GM19463 (cell line): ENCODE data around the gene CHAF1A.

ENCODE experiments used
- ATAC-seq: cut with Tn5 transposase; IDR thresholded peaks from one replicate; pipeline ENCODE4 v1.9.1; 2021; ENCODE audit warnings: mild to moderate bottlenecking, moderate library complexity; ENCODE audit not compliant: unreplicated experiment

CHAF1A gene

GRCh38 chr19:4431808-4432674 is 29.6 kb downstream of the CHAF1A start:
- no peak for ATAC-seq

- ATAC-seq: no peak
Observed at GRCh38 chr19:4432918-4433506, 30.6 kb downstream of the CHAF1A start.

DNA sequence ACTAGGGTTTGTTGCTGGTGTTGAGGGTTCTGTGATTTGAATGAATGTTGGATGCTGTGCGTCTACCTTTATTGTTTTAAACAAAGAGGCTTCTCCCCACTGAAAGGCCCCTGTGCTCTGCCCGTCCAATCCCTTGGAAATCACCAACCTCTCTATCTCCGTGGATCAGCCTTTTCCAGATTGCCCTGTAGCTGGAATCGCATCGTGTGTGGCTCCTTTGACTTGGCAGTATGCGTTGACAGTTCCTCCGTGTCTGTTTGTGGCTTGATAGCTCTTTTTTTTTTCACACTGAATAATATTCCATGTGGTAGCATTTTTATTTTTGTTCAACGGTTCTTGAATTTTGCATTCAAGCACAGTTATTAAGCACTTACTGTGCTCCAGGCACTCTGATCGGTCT is 32.0 kb downstream of the CHAF1A start:
- no peak for ATAC-seq

- ATAC-seq: no peak
Observed at GRCh38 chr19:4436231-4436630, 33.8 kb downstream of the CHAF1A start.

DNA sequence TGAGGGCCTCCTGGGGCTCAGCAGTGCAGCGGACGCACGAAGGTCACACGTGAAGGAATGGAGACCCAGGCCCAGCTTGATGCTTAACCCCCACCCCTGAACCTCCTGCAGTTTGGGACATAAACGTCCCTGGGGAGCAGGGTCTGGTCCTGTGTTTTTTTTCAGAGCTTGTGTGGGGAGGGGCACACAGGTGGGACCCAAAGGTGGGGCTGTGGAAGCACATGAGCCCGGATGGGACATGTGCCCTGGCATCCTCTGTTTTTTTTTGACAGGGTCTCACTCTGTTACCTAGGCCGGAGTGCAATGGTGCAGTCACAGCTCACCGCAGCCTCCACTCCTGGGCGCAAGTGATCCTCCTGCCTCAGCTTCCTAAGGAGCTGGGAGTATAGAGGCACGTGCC is 34.7 kb downstream of the CHAF1A start:
- no peak for ATAC-seq

- no peak for ATAC-seq
Observed at GRCh38 chr19:4439243-4439642, 36.8 kb downstream of the CHAF1A start.

DNA sequence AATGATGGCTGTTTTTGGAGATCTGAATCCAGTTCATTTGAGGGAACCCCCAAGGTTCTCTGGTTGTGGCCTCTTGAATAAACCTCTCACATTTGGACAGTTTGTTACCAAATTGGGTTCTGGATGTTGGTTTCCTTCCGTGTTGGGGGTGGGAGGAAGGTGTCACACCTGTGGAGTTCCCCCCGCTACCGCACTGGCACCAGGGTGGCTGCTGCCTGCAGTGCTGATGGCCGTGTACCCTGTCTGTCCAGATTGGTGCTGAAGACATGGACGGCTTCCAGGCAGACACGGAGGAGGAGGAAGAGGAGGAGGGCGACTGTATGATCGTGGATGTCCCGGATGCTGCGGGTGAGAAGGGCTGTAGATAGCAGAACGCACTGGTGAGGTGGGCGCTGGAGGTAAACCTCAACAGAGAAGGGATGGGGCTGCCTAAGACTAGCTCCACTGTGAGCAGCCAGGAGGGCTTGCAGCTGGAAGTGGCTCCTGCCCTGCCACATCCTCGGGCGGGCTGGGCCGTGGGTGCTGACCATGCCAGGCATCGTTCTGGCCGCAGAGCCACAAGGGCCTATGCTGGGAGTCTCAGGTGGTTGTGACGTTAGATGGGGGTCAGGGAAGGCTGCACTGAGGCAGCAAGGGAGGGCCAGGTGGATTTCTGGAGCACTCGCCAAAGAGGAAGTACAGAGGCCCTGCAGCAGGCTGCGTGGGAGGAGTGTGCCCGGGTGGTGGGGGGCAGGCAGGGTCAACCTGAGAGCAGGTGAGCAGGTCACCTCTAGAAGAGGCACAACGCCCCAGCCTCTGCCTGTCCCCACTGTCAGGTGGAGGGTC is 39.8 kb downstream of the CHAF1A start:
- no peak for ATAC-seq

GRCh38 chr19:4442819-4443146 is 40.3 kb downstream of the CHAF1A start:
- ATAC-seq: no peak

GRCh38 chr19:4443188-4443587 is 40.7 kb downstream of the CHAF1A start:
- no peak for ATAC-seq

DNA sequence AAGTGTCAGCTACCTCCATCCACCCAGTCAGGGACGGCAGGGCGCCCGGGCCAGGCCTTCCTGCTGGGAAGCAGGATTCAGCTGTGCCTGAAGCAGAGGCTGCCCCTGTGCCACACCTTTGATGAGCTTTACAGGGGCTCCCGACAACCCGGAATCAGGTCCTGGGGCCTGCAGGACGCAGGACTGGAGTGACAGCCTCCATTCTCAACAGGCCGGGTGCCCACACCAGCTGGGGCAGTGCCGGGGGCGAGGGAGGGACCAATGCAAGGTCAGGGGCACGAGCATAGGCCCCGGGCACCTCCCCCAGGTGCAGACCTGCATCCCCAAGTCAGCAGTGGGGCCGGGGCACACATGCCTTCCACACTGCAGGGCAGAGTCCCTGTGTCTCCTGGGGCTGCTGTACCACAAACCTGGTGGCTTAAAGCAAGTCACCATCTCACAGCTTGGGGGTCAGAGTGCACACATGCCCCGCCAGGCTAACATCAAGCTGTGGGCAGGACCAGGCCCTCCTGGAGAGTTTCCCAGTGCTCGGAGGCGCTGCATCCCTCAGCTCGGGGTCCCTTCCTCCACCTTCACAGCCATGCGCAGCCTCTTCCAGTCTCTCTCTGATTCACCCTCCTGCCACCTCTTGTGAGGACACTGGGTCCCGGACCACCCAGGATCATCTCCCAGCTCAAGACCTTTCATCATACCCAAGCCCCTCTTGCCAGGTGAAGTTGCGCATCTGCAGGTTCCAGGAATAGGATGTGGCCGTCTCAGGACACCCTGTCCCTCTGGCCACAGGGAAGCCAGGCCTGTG is 41.7 kb downstream of the CHAF1A start:
- no peak for ATAC-seq

DNA sequence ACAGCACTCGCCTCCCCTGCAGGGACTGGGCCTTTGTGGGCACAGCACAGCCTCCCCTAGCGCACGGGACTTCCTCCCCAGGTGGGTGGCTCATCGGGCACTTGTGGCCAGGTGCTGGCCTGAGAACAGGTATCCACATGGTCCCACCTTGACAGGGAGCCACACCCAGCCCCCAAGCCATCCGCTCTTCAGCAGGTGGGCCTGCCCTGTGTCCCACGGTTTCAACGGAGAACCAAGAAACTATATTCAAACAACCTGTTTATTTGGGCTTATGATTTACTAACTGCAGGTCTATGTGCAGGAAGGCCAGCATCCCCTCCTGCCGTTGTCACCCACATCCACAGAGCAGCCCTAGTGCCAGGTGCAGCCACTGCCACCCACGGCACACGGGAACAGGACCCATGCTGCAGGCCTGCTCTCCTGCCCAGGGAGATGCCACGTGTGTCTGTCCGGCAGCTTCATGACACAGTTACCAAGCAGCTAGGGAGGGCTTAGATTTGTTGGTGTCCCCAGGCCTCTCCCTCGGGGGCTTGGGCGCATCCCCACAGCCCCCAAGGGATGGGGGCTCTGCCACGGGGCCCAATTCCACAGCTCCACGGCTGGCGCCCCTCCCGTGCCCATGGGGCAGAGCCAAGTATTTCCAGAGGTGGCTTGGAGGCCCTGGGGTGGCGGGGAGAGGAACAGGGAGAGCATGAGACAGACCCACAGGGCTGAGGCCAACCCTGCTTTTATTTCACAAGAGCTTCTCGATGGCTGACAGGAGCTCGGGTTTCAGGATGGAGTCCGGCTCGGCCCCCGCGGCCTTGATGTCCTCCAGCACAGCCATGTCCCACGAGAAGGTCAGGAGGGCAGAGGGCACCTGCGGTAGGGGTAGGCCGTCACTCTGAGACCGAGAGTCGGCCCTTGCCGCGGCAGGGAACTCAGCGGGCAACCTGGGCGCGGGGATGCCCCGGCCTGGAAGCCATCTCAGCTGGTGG is 42.6 kb downstream of the CHAF1A start:
- no peak for ATAC-seq

GRCh38 chr19:4445963-4446703 is 43.7 kb downstream of the CHAF1A start:
- no peak for ATAC-seq

DNA sequence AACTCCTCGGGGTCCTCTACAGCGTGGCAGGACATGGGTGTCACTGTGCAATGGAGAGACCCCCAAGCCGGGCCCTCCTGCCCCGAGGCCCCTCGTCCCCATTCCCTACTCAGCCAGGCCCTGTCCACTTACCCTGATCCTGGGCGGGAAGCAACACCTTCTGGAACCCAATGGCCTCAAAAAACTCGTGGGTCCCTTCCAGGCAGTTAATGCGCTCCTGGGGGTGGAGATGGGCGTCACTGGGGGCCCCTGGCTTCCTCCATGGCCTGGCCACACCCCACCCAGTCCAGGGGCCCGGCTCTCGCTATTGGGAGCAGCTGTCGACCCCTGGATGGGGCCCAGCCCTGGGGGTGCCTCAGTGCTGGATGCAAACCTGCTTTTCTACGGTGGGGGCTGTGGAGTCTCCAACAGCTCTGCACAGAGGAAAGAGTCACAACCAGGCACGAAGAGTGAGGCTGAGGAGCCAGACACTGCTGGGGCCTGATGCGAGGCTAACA is 44.3 kb downstream of the CHAF1A start:
- ATAC-seq: no peak

GRCh38 chr19:4447327-4448146 is 45.1 kb downstream of the CHAF1A start:
- no peak for ATAC-seq

DNA sequence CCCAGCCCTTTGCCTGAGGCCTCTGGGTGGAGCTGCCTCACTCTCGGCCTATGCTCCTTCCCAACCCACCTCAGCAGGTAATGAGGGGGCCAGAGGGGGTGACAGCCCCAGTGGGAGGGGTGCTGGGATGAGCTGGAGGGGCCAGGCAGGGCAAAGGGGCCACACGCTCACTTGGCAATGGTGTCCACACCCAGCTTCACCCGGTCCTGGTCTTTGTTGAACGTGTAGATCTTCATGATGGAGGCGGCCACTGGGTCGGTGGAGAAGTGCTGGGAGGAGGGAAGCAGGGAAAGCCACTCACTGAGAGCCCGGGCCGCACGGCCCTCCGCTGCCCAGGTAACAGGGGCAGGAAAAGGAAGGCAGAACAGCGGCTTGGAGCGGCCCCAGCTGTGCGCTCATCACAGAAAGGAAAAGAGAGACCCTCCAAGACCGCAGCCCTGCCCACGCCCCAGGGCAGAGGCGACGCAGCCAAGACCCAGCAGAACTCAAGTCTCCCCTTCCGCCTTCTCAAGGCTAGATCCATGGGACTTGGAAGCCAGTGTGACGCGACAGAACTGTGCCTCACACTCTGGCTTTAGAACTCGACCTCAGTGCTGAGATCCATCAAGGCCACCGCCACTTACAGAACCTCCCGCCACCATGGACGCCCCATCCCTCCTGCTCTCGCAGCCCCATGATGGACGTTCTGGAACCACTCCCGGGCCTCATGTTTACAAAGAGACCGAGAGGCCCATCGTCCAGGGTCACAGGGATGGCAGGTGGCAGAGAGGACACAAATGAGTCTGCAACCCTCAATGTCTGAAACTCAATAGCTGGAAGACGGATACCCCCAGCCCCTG is 45.9 kb downstream of the CHAF1A start:
- ATAC-seq: no peak

- no peak for ATAC-seq
Observed at GRCh38 chr19:4449022-4449638, 46.7 kb downstream of the CHAF1A start.

DNA sequence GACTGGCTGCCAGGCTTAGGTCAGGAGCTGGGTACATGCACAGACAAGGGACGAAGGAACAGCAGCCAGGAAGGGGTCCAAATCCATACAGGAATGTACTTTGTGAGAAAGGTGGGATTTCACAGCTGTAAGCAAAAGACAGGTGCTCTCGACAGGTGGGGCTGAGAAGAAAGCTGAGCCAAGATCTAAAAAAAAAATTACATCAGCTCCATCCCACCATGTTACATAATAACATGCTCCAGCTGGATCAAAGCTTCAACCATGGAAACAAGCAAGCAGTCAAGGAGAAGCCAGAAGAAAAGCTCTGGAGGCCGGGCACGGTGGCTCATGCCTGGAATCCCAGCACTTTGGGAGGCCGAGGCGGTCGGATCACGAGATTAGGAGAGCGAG is 47.2 kb downstream of the CHAF1A start:
- ATAC-seq: no peak
